PC-9 (cell line): Measurements from ENCODE around the gene ODC1. TPM values are rescaled to one million over a fixed set of nuclear protein-coding genes. Genes with fewer than 3 reads are reported as not detected.

Experiments
- BruUV-seq: library from RNA; stranded (reverse); fragments of 400-500 nt; replicated peaks from 2 replicates; lab custom pipeline; 2021; lab: Mats Ljungman, UMichigan
- CTCF ChIA-PET: fragments of 300-600 bp; sonication (Branson Sonifier 250); formaldehyde crosslinking; loops from one replicate; lab custom pipeline; 2022; ENCODE audit warnings: antibody characterized with exemption; lab: Charles Lee
- POLR2A ChIA-PET: fragments of 300-600 bp; sonication (Branson Sonifier 250); formaldehyde crosslinking; loops from one replicate; lab custom pipeline; 2022; ENCODE audit warnings: antibody characterized with exemption; ENCODE audit not compliant: unreplicated experiment; lab: Charles Lee
- DNase-seq, 2 experiments: peaks; one replicate each; pipeline versions ENCODE4 v3.0.0 to v3.0.0-alpha.2; 2015 to 2022; ENCODE audit warnings: mixed read lengths in 1 of 2
- H2AFZ ChIP-seq: fragments of 200-600 bp; sonication (generic); 2 replicates; pipeline ENCODE4 v1.8.1; 2017; ENCODE audit warnings: antibody characterized with exemption
- H3F3A ChIP-seq: fragments of 200-600 bp; sonication (generic); 2 replicates; pipeline ENCODE4 v1.8.1; 2017; ENCODE audit warnings: antibody characterized with exemption, mild to moderate bottlenecking, low read depth; ENCODE audit not compliant: insufficient read depth
- H3K27ac ChIP-seq: fragments of 200-600 bp; sonication (generic); 2 replicates; pipeline ENCODE4 v1.6.1; 2016; ENCODE audit warnings: mixed run types
- H3K27me3 ChIP-seq: fragments of 200-600 bp; sonication (generic); 2 replicates; pipeline ENCODE4 v1.6.1; 2016; ENCODE audit warnings: low read depth, mixed run types; ENCODE audit not compliant: insufficient read depth
- H3K36me3 ChIP-seq: fragments of 200-600 bp; sonication (generic); 2 replicates; pipeline ENCODE4 v1.6.1; 2016; ENCODE audit warnings: low read depth, mixed run types
- H3K4me1 ChIP-seq: fragments of 200-600 bp; sonication (generic); replicated peaks from 2 replicates; pipeline ENCODE4 v1.6.1; 2016; ENCODE audit warnings: mixed run types; ENCODE audit not compliant: insufficient read depth
- H3K4me2 ChIP-seq: fragments of 200-600 bp; sonication (generic); 2 replicates; pipeline ENCODE4 v1.6.1; 2017; ENCODE audit warnings: mixed run types
- H3K4me3 ChIP-seq: fragments of 200-600 bp; sonication (generic); 2 replicates; pipeline ENCODE4 v1.6.1; 2016; ENCODE audit warnings: mixed run types
- H3K79me2 ChIP-seq: fragments of 200-600 bp; sonication (generic); 2 replicates; pipeline ENCODE4 v1.6.1; 2017; ENCODE audit warnings: low read depth, mixed run types
- H3K9me2 ChIP-seq: fragments of 200-600 bp; sonication (generic); 2 replicates; pipeline ENCODE4 v1.8.1; 2017; ENCODE audit warnings: mild to moderate bottlenecking; ENCODE audit not compliant: insufficient read depth
- H3K9me3 ChIP-seq: fragments of 200-600 bp; sonication (generic); 2 replicates; pipeline ENCODE4 v1.8.1; 2016; ENCODE audit warnings: low read depth; ENCODE audit not compliant: insufficient read depth
- H4K20me1 ChIP-seq: fragments of 200-600 bp; sonication (generic); 2 replicates; pipeline ENCODE4 v1.8.1; 2017; ENCODE audit not compliant: insufficient read depth
- EZH2 ChIP-seq: fragments of 200-600 bp; sonication (generic); IDR thresholded peaks from 2 replicates; pipeline ENCODE4 v1.8.0; 2017; ENCODE audit warnings: antibody characterized with exemption, low read depth
- intact Hi-C: fragments of 100-400 bp; cut with micrococcal nuclease; formaldehyde crosslinking; loops from one replicate; pipeline ENCODE4 v1.10.0; 2022; ENCODE audit not compliant: unreplicated experiment
- total RNA-seq: library from RNA; stranded (reverse); gene quantifications from 2 replicates; pipeline ENCODE4 v1.2.3, GENCODE V29; 2021
- TF ChIP-seq, protein P1 (sequence below): fragments of 200-600 bp; sonication (generic); conservative IDR thresholded peaks from 2 replicates; pipeline ENCODE4 v1.6.1; 2017; ENCODE audit warnings: mixed run types, antibody characterized with exemption, mild to moderate bottlenecking, moderate library complexity

The ODC1 gene
- total RNA-seq, 1 experiment from 2014 or later: 40.5 TPM

DNA sequence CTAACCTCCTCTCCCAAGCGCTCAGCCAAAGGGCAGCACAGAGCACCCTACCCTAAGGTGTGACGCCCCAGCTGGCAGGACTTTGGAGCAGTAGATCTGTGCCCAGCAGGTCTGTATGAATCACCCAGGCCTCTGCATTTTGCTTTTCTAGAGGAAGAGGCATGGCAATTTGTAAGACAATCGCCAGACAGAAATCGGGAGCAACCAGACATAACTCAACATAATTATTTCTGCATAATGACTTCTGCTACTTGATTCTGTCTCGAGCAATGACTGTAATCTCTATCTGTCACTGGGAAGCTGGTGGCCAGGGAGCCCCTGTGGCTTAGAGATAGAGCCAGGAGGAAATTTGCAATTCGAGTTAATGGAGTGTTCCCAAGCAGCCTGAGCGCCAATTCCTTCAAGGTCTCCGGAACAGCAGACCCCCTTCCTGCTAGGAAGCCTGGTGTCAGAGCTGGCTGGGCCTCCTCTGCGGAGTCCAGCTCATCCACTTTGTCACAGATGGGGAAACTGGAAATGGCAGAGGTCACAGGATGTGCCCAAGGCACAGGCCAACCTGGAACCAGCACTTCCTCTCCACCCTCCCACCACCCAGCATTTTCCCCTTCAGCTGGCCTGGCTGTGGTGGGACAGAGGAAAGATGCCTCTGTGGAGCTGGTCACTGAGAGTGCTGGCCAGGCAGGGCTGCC is 55.0 kb downstream of the ODC1 start:
- Histone ChIP-seq H4K20me1 (peaks cover 67% of the 10 kb centered on the region), H3K4me1 (peaks cover 40% of the 10 kb centered on the region), H3K4me2 (no peak overlapping the region), H3K9me2 (no peaks in the 10 kb centered on the region), H3K27ac (peak overlapping the region; percentile 47), H3F3A (peaks cover 44% of the 10 kb centered on the region; the same call in 1 of the 2 replicates), H3K27me3 (no peaks in the 10 kb centered on the region), H2AFZ (no peak overlapping the region), H3K4me3 (no peak overlapping the region), H3K9me3 (no peaks in the 10 kb centered on the region), H3K36me3 (no peaks in the 10 kb centered on the region), H3K79me2 (peaks cover 92% of the 10 kb centered on the region)
- intact Hi-C loops: no loop called here
- no peak for TF ChIP-seq EZH2
- TF ChIP-seq, protein P1, sequence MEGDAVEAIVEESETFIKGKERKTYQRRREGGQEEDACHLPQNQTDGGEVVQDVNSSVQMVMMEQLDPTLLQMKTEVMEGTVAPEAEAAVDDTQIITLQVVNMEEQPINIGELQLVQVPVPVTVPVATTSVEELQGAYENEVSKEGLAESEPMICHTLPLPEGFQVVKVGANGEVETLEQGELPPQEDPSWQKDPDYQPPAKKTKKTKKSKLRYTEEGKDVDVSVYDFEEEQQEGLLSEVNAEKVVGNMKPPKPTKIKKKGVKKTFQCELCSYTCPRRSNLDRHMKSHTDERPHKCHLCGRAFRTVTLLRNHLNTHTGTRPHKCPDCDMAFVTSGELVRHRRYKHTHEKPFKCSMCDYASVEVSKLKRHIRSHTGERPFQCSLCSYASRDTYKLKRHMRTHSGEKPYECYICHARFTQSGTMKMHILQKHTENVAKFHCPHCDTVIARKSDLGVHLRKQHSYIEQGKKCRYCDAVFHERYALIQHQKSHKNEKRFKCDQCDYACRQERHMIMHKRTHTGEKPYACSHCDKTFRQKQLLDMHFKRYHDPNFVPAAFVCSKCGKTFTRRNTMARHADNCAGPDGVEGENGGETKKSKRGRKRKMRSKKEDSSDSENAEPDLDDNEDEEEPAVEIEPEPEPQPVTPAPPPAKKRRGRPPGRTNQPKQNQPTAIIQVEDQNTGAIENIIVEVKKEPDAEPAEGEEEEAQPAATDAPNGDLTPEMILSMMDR: no peak
- CTCF ChIA-PET: interaction anchor here (0.9 kb wide), 1 partner anchor 31 kb away, joined by 6 read pairs; no protein-coding TSS in a partner anchor
- POLR2A ChIA-PET: no interaction called here
- no peak for DNase-seq
- no TSS peak for BruUV-seq

DNA sequence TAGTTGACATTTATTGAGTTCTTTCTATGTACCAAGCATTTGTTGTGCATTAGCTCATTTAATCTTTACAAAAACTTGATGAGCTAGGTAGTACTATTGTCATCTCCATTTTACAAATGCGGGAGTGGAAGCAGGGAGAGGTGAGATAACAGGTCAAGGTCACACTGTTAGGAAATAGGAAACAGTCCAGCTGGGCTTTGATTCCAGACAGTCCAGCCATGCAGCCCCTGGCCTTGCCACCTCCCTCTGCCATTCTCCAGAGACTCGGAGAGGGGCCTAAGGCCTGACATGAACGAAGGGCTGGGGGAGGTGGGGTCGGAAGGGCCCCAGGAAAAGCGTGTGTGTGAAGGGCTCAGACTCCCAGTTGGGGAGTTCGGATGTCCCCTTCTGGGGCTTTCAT is 55.6 kb downstream of the ODC1 start:
- intact Hi-C loops: no loop called here
- H3K9me3 ChIP-seq: no peaks in the 10 kb centered on the region
- peaks cover 96% of the 10 kb centered on the region for H3K79me2 ChIP-seq
- CTCF ChIA-PET: no interaction called here
- DNase-seq: no peak
- H3K9me2 ChIP-seq: no peaks in the 10 kb centered on the region
- BruUV-seq: no TSS peak
- H3F3A ChIP-seq: peaks cover 50% of the 10 kb centered on the region
- POLR2A ChIA-PET: no interaction called here
- no peak for TF ChIP-seq EZH2
- TF ChIP-seq, protein P1: no peak
- no peak overlapping the region for H3K4me3 ChIP-seq
- no peaks in the 10 kb centered on the region for H3K27me3 ChIP-seq
- H3K4me1 ChIP-seq: peaks cover 41% of the 10 kb centered on the region
- H3K36me3 ChIP-seq: no peaks in the 10 kb centered on the region
- peak overlapping the region; percentile 47; the same call in 1 of the 2 replicates for H3K27ac ChIP-seq
- no peak overlapping the region for H3K4me2 ChIP-seq
- no peak overlapping the region for H2AFZ ChIP-seq
- H4K20me1 ChIP-seq: peaks cover 68% of the 10 kb centered on the region

DNA sequence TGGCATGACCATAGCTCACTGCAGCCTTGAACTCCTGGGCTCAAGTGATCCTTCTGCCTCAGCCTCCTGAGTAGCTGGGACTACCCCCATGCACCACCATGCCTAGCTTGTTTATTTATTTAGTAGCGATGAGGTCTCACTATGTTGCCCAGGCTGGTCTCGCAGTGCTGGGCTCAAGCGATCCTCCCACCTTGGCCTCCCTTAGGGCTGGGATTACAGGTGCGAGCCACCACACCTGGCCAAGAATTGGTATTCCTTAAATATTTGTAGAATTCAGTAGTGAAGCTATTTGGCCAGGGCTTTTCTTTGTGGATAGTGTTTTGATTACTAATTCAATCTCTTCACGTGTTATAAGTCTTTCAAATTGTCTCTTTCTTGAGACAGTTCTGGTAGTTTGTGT is 56.0 kb downstream of the ODC1 start:
- CTCF ChIA-PET: no interaction called here
- H4K20me1 ChIP-seq: peaks cover 69% of the 10 kb centered on the region
- POLR2A ChIA-PET: no interaction called here
- no peaks in the 10 kb centered on the region for H3K27me3 ChIP-seq
- no peaks in the 10 kb centered on the region for H3K9me2 ChIP-seq
- peak overlapping the region; percentile 47; the same call in 1 of the 2 replicates for H3K27ac ChIP-seq
- peaks cover 99% of the 10 kb centered on the region for H3K79me2 ChIP-seq
- peaks cover 46% of the 10 kb centered on the region for H3K4me1 ChIP-seq
- BruUV-seq: no TSS peak
- H3K4me3 ChIP-seq: no peak overlapping the region
- peaks cover 51% of the 10 kb centered on the region for H3F3A ChIP-seq
- intact Hi-C loops: no loop called here
- H3K36me3 ChIP-seq: no peaks in the 10 kb centered on the region
- H3K9me3 ChIP-seq: no peaks in the 10 kb centered on the region
- DNase-seq: no peak
- no peak overlapping the region for H3K4me2 ChIP-seq
- no peak for TF ChIP-seq EZH2
- TF ChIP-seq, protein P1: no peak
- H2AFZ ChIP-seq: no peak overlapping the region
